Stomach (tissue), 9 donors: ENCODE data around the gene PGM5. TPM values are rescaled to one million over a fixed set of nuclear protein-coding genes. Genes with fewer than 3 reads are reported as not detected.

Experiments used
- DNase-seq, 2 donors: peaks; one replicate each; pipeline versions ENCODE4 v3.0.0 to v3.0.0-alpha.2; 2013 to 2019
- H3K27ac ChIP-seq, 5 donors: fragments of 200-600 bp in 4 of 5; sonication (generic) in 4 of 5; one replicate each; pipeline ENCODE4 v1.5.1; 2013 to 2019; ENCODE audit warnings: mild to moderate bottlenecking in 1 of 5, moderate library complexity in 1 of 5
- H3K27me3 ChIP-seq, 3 donors: fragments of 200-600 bp; sonication (generic); one replicate each; pipeline ENCODE4 v1.5.1; 2017 to 2019; ENCODE audit warnings: mixed run types in 1 of 3
- H3K36me3 ChIP-seq, 4 donors: fragments of 200-600 bp; sonication (generic); 1 replicate in 3 of 4; 2 replicates in 1 of 4; pipeline ENCODE4 v1.5.1; 2016 to 2019
- H3K4me1 ChIP-seq, 4 donors: fragments of 200-600 bp; sonication (generic); one replicate each; pipeline ENCODE4 v1.5.1; 2016 to 2019
- H3K4me3 ChIP-seq, 4 donors: fragments of 200-600 bp; sonication (generic) in 3 of 4; one replicate each; pipeline ENCODE4 v1.5.1; 2016 to 2019; ENCODE audit warnings: mild to moderate bottlenecking in 1 of 4
- H3K9me3 ChIP-seq, 4 donors: fragments of 200-600 bp; sonication (generic); one replicate each; pipeline ENCODE4 v1.5.1; 2016 to 2019
- CTCF ChIP-seq, 7 experiments: fragments of 450-650 bp in 4 of 7; fragments of 200-600 bp in 3 of 7; sonication (generic) in 3 of 7; IDR thresholded peaks; one replicate each; pipeline ENCODE4 v1.5.1; 2016 to 2019; ENCODE audit warnings: antibody characterized with exemption in 7 of 7, control low read depth in 2 of 7, mild to moderate bottlenecking in 1 of 7
- EP300 ChIP-seq: sonication (generic); formaldehyde crosslinking; IDR thresholded peaks from one replicate; pipeline ENCODE4 v1.6.1; 2017; ENCODE audit warnings: antibody characterized with exemption
- POLR2A ChIP-seq, 4 donors: fragments of 450-650 bp; IDR thresholded peaks; one replicate each; pipeline ENCODE4 v1.6.1; 2016; ENCODE audit warnings: antibody characterized with exemption in 4 of 4, control low read depth in 2 of 4, mild to moderate bottlenecking in 1 of 4, moderate library complexity in 1 of 4
- POLR2AphosphoS5 ChIP-seq, 3 donors: sonication (generic); formaldehyde crosslinking; IDR thresholded peaks; one replicate each; pipeline ENCODE4 v1.6.1; 2016; ENCODE audit warnings: antibody characterized with exemption in 3 of 3
- WGBS, 5 donors: extraction: QIAGEN DNeasy Blood & Tissue Kit in 3 of 5; methylation state at CpG; one replicate each; pipeline versions ENCODE4 v1.1.5 to v1.1.7; 2013 to 2018; 5-methylcytosine and 5-hydroxymethylcytosine counted together
- intact Hi-C: fragments of 100-400 bp; cut with DNase I; formaldehyde crosslinking; loops from one replicate; pipeline ENCODE4 v1.15.1; 2023; ENCODE audit warnings: low total_unique reads
- polyA plus RNA-seq, 3 donors: library from polyadenylated mRNA; stranded (reverse); fragments of 200-250 nt; gene quantifications; one replicate each; pipeline ENCODE4 v1.2.3, GENCODE V29; 2013
- total RNA-seq, 5 donors: library from RNA; depleted of rRNA; stranded (reverse); fragments of >200 nt; gene quantifications; one replicate each; pipeline versions ENCODE4 v1.1.0 to v1.2.3, GENCODE V29; 2014 to 2016
- donor health status: healthy with polysubstance abuse.
- donor health status: Bipolar disorder and iron deficiency.
- donor health status: healthy.

Gene PGM5
- total and polyA plus RNA-seq, 8 donors: 10.6 to 145 (median 62.2) TPM

GRCh38 chr9:68522954-68523353, 166.5 kb downstream of the PGM5 start:
- no peak overlapping the region for H3K27ac ChIP-seq
- H3K4me3 ChIP-seq: no peak overlapping the region
- DNase-seq: no peak
- 71 to 85% (median 79%) methylated on average over 3 of the region's 3 CpGs for WGBS, 5 donors
- H3K9me3 ChIP-seq: peaks cover 0 to 2% (median under 1%) of the 10 kb centered on the region in 4 donors
- H3K36me3 ChIP-seq: peaks cover 0 to 6% (median 0%) of the 10 kb centered on the region in 4 donors
- peaks cover 0 to 11% (median 6%) of the 10 kb centered on the region in 4 donors for H3K4me1 ChIP-seq
- H3K27me3 ChIP-seq: no peaks in the 10 kb centered on the region
- no peak for TF ChIP-seq EP300
- no peak for TF ChIP-seq POLR2A (IDR thresholded peaks at IDR 0.05)
- TF ChIP-seq CTCF (IDR thresholded peaks at IDR 0.05): no peak
- no peak for TF ChIP-seq POLR2AphosphoS5 (IDR thresholded peaks at IDR 0.05)
- intact Hi-C loops: no loop called here

GRCh38 chr9:68523367-68523936, 167.0 kb downstream of the PGM5 start:
- H3K9me3 ChIP-seq: no peaks in the 10 kb centered on the region
- intact Hi-C loops: no loop called here
- peaks cover 0 to 11% (median 6%) of the 10 kb centered on the region in 4 donors for H3K4me1 ChIP-seq
- H3K27me3 ChIP-seq: no peaks in the 10 kb centered on the region
- H3K4me3 ChIP-seq: no peak overlapping the region
- peak in 1 of 2 donors; percentile 85 for DNase-seq
- H3K27ac ChIP-seq: no peak overlapping the region
- H3K36me3 ChIP-seq: peaks cover 0 to 4% (median 0%) of the 10 kb centered on the region in 4 donors
- 37 to 60% (median 44%) methylated on average over 4 of the region's 4 CpGs for WGBS, 5 donors
- TF ChIP-seq EP300 (no peak), CTCF (IDR thresholded peaks at IDR 0.05) (no peak), POLR2AphosphoS5 (IDR thresholded peaks at IDR 0.05) (no peak), POLR2A (IDR thresholded peaks at IDR 0.05) (no peak)

- Histone ChIP-seq H3K36me3 (peaks cover 0 to 24% (median 7%) of the 10 kb centered on the region in 4 donors), H3K27me3 (no peaks in the 10 kb centered on the region), H3K27ac (peak overlapping the region in 4 of 5 donors; percentile 9 to 68 (median 58)), H3K9me3 (no peaks in the 10 kb centered on the region), H3K4me1 (peaks cover 0 to 27% (median 9%) of the 10 kb centered on the region in 4 donors), H3K4me3 (no peak overlapping the region)
- DNase-seq: peak; percentile 61 to 93
- no peak for TF ChIP-seq CTCF (IDR thresholded peaks at IDR 0.05)
- no peak for TF ChIP-seq POLR2A (IDR thresholded peaks at IDR 0.05)
- TF ChIP-seq POLR2AphosphoS5 (IDR thresholded peaks at IDR 0.05): peak; percentile 55 to 86 (median 78)
- TF ChIP-seq EP300: peak; percentile 91
- WGBS, 5 donors: 29 to 36% (median 33%) methylated on average over 7 of the region's 7 CpGs
- intact Hi-C loops: no loop called here
Measured at GRCh38 chr9:68530618-68531017, 174.2 kb downstream of the PGM5 start.

- DNase-seq: no peak
- intact Hi-C loops: no loop called here
- H3K4me3 ChIP-seq: no peak overlapping the region
- no peaks in the 10 kb centered on the region for H3K9me3 ChIP-seq
- TF ChIP-seq CTCF (IDR thresholded peaks at IDR 0.05): no peak
- peaks cover 0 to 31% (median 11%) of the 10 kb centered on the region in 4 donors for H3K4me1 ChIP-seq
- H3K36me3 ChIP-seq: peaks cover 0 to 24% (median 7%) of the 10 kb centered on the region in 4 donors
- 87 to 94% (median 88%) methylated on average over 4 of the region's 4 CpGs for WGBS, 5 donors
- H3K27me3 ChIP-seq: no peaks in the 10 kb centered on the region
- peak overlapping the region in 2 of 5 donors; percentile 63 to 68 for H3K27ac ChIP-seq
Measured at GRCh38 chr9:68532131-68532530, 175.7 kb downstream of the PGM5 start.
